Stimulated activated CD4-positive, alpha-beta T cell treated with anti-CD3 and anti-CD28 coated beads, Interleukin-4, amount 100 ng/mL, for 48 hours (primary cell): ENCODE data around the gene SMARCE1.

Experiments
- DNase-seq, 2 donors: peaks; one replicate each; pipeline ENCODE4 v3.0.0-alpha.2; 2020; ENCODE audit warnings: low read depth in 2 of 2

Gene SMARCE1

GRCh38 chr17:40645943-40646342 lies 1.7 kb downstream of the SMARCE1 start:
- no peak for DNase-seq

GRCh38 chr17:40645291-40645690 lies 2.3 kb downstream of the SMARCE1 start:
- DNase-seq = no peak

GRCh38 chr17:40637931-40638330 lies 9.7 kb downstream of the SMARCE1 start:
- no peak for DNase-seq

DNA sequence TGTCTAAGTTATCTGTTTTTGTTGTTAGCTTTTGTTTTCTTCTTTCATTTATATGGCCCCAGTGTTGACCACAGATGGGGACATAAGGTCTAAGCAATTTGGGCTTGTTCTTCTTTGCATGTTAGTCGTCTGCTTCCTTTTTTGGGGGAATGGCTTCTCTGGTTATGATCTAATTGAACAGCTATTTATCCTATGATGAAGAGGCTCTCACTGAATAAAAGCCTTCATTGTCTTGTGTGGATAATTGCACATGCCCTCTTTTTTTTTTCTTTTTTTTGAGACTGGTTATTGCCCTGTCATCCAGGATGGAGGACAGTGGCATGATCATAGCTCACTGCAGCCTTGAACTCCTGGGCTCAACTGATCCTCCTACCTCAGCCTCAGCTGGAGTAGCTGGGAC lies 13.7 kb downstream of the SMARCE1 start:
- DNase-seq = no peak

GRCh38 chr17:40632216-40632615 lies 15.4 kb downstream of the SMARCE1 start:
- no peak for DNase-seq

DNA sequence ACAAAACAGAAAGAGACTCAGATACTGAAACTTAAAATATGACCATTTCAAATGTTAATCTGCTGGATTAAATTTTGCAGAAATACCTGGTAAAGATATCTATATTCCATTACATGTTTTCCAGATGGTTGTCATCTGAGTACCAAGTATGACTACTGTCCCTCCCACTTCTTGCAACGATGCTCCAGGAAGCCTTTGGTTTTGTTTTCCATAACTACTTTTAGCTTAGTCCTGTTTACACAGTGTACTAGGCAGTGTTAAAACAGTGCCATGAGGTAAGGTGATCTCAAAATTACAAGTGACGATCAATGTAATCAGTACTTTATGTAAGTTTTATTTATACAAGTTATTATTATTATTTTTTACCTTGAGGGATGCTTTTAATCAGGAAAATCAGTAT lies 17.8 kb downstream of the SMARCE1 start:
- DNase-seq = no peak

DNA sequence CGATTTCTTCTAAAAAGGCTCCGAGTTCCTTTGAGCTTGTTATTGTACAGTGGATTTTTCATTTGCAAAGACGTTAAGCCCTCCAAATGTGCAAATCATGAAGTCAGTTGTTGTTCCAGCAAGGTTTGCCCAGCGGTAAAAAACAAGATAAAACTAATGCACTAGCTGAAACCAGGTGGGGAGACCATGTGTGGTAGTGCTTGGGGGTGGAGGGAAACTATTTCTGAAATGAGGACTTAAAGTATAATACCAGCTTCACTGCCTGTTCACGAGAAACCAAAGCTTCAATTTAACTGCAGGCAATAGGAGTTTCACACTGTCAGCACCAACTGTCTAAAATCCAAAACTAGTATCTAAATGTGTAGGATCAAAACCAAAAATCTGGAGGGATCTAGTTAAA lies 22.3 kb downstream of the SMARCE1 start:
- no peak for DNase-seq

DNA sequence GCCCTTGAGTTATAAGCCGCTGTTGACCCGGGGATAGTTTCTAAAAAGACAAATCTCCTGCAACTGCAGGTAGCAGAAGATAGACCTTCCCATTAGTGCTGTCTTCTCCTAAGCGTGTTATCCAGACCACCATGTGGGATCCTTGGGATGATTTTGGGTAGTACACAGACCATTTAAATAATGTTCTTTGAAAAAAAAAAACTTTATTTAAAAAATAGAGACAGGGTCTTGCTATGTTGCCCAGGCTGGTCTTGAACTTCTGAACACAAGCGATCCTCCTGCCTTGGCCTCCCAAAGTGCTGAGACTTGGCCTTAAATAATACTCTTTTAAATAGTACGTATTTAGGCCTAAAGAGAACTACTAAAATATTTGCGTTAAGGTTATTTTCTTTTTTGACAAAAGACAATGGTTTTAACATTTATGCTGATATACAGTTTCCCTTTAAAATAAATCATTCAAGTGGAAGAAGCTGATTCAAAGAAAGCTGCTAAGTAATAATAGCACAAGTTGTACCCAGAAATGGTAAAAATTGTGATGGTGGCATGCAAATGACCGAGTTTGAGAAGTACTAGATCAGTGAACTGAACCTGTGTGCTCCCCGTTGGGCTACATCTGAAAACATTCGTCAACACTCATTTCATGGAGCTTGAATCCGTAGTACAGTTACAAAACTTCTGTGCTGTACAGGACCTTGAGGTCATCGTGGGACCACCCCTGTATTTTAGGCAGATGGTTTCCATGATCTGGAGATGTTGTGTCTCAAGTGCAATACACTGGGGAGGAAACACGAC lies 24.0 kb downstream of the SMARCE1 start:
- DNase-seq = no peak

DNA sequence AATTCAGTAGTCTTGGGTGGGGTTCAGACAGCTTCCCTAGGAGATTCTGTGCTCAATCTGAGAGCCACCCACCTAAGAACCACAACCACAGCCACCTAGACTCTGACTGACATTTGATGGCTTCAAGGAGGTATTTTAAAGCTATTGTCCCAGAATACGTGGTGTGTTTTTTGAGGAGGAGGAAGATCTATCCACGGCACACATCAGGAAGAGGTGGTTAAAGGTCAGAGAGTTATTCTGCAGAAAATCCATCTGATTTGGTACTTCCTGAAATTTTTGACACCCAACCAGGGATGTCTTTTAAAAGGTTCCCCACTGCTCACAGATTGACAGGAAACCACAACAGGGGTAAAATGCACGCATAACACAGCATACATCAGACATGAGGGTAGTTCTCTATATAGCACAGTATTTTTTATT lies 25.1 kb downstream of the SMARCE1 start:
- DNase-seq = no peak

GRCh38 chr17:40621578-40621977 lies 26.0 kb downstream of the SMARCE1 start:
- DNase-seq = no peak

- DNase-seq = no peak
These were observed 26.6 kb downstream of the SMARCE1 start for GRCh38 chr17:40621019-40621418.

DNA sequence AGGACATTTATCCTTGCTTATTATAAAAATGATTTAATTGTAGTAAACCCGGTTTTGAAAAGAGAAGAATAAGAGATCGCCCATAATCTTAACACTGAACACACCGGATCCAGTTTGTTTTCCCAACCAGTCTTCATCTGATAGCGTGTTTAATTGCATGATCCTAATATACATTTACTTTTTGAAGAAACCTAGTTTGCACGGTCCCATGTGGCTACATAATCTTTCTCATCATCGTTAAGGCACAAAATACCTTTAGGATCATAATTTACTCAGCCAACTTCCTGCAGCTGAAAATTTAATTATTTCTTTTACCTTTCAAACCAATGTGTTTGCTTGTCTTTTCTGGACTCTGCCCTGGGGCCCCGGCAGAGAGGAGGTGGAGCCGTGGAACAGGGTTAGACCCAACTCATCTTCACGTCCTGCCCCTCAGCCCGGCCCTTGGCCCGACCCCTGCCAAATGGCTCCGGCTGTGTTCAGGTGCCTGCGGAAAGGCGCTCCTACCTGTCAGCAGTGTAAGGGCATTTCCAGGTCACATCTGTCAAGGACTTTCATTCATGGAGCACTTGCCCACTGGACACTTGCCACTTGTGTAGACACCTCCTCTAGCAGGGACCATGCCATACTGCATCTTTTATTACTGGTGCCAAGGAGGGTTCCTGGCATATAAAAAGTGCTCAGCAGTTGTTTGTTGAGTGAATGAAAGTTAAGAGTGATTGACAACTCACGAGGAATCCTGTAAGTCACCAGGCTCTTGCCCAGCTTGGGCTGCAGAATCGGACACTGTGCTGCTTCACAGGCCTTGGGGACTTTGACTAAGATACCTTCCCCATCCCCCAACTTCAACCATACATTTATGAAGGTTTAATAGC lies 28.6 kb downstream of the SMARCE1 start:
- DNase-seq = no peak

GRCh38 chr17:40617678-40618240 lies 29.9 kb downstream of the SMARCE1 start:
- DNase-seq = no peak

GRCh38 chr17:40616592-40616991 lies 31.0 kb downstream of the SMARCE1 start:
- DNase-seq = no peak

GRCh38 chr17:40615841-40616476 lies 31.7 kb downstream of the SMARCE1 start:
- no peak for DNase-seq

DNA sequence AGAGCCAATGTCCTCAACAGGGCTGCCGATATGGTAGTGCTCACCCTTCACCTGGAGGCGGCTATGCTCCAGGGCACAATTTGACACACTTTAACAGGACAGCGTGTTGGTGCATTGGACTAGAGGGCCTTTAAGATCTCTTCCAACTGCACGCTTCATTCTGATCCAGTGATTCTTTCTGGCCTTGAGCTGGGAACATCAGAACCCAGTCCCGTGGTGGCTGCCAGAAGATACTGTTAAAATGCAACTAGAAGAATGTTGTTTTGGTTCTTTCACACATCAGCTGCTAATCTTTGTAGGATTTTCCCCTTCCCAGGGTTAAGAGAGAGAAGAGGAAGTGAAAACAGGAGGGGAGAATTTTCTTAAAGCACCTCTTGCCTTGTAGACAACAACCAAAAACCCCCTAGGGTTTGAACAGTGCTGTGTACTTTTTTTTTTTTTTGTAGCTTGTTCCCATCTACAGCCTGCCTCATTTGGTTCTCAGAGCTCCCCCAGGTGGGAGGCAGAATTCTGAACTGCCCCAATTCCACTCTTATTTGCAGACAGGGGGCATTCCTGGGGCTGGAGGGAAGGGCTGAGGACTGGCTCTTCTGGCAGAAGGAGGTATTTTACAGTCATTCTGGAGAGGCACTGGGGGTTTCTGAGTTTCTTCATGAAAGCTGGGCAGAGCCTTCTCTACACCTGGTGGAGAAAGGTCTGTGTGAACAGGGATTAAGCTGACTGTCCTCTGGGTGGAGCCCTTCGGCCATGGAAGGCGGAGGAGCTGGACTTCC lies 32.4 kb downstream of the SMARCE1 start:
- no peak for DNase-seq

- DNase-seq = no peak
These were observed 33.1 kb downstream of the SMARCE1 start for GRCh38 chr17:40614431-40615067.

DNA sequence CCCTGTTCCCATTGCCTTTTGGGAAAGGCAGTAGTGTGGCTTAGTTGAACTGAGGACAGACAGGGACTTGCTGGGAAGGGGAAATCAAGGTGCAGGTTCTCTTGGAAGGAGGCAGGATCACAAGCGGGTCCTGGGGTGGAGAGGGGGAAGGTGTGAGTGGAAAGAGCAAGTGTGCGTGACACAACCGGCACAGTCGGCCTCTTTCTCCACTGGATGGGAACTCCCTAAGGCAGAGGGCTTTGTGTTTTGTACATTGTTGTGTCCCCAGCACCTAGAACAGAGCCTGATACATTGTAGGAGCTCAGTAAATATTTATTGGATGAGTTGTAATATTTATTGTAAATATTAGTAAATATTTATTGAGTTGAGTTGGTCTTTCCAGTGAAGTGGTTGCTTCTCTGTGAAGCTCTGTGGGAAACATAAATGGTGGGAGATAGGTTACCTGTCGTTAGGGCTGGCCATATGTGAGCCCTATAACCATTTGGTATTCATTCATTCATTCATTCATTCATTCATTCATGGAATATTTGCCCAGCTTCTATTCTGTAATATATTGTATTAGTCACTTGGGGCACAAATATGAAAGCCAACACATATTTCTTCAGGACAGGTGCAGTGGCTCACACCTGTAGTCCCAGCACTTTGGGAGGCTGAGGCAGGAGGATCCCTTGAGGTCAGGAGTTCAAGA lies 34.0 kb downstream of the SMARCE1 start:
- no peak for DNase-seq

DNA sequence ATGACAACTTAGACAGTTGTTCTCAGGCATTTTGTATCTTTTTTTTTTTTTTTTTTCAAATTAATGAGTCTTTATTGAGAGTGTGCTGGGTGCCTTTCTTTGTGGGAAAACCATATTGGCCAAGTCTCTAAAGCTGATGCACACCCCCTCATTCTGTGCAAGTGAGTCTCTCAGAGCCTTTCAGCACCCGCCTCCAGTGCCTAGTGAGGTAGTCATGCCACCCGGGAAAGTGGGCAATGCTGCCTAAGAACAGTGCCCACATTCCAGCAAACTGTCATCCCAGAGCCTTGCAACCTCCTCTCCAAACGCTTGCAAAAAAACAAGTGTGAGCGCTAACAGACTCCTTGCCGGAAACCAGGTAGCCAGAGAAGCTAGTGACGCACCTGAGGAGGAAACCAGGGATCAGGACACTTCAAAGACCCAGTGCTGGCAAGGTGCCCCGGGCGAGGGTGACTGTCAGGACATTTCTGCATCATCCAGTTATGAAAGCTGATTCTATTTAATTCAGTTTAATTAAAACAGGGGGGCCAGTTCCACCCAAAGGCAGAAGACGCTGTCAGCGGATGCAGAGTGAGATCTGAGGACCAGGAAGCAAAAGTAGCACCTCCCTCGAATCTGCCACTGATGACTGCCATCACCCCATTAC lies 34.9 kb downstream of the SMARCE1 start:
- DNase-seq = peak; percentile 51
